Calu3 (cell line): Measurements from ENCODE around the gene GNA14. TPM values are rescaled to one million over a fixed set of nuclear protein-coding genes. Genes with fewer than 3 reads are reported as not detected.

Experiments
- BruUV-seq: library from RNA; stranded (reverse); fragments of 400-500 nt; replicated peaks from 2 replicates; lab custom pipeline; 2021; lab: Mats Ljungman, UMichigan
- CTCF ChIA-PET: fragments of 300-600 bp; sonication (Branson Sonifier 250); formaldehyde crosslinking; loops from one replicate; lab custom pipeline; 2022; ENCODE audit warnings: antibody characterized with exemption; lab: Charles Lee
- DNase-seq: peaks from one replicate; pipeline ENCODE4 v3.0.0; 2022
- H3K27ac Mint-ChIP-seq: one replicate; pipeline ENCODE4 v1.8.0; 2022; ENCODE audit warnings: mixed read lengths; ENCODE audit not compliant: unreplicated experiment
- H3K27me3 Mint-ChIP-seq: one replicate; pipeline ENCODE4 v1.8.0; 2022; ENCODE audit warnings: mixed read lengths; ENCODE audit not compliant: unreplicated experiment
- H3K36me3 Mint-ChIP-seq: one replicate; pipeline ENCODE4 v1.8.0; 2022; ENCODE audit warnings: mild to moderate bottlenecking, moderate library complexity, mixed read lengths; ENCODE audit not compliant: insufficient read depth, unreplicated experiment
- H3K4me1 Mint-ChIP-seq: one replicate; pipeline ENCODE4 v1.8.0; 2022; ENCODE audit warnings: mild to moderate bottlenecking, low read depth, mixed read lengths; ENCODE audit not compliant: unreplicated experiment
- H3K4me3 Mint-ChIP-seq: one replicate; pipeline ENCODE4 v1.8.0; 2022; ENCODE audit warnings: mild to moderate bottlenecking, low read depth, moderate library complexity, mixed read lengths; ENCODE audit not compliant: unreplicated experiment
- H3K9me3 Mint-ChIP-seq: one replicate; pipeline ENCODE4 v1.8.0; 2022; ENCODE audit warnings: low read depth, mixed read lengths; ENCODE audit not compliant: unreplicated experiment
- intact Hi-C: fragments of 100-400 bp; cut with micrococcal nuclease; formaldehyde crosslinking; loops from one replicate; pipeline ENCODE4 v1.10.0; 2022; ENCODE audit not compliant: unreplicated experiment
- total RNA-seq: library from RNA; stranded (reverse); gene quantifications from 2 replicates; pipeline ENCODE4 v1.2.3, GENCODE V29; 2022
- TF ChIP-seq, protein P1 (sequence below): fragments of 200-600 bp; IDR thresholded peaks from one replicate; pipeline ENCODE4 v1.8.0; 2022; ENCODE audit warnings: antibody characterized with exemption; ENCODE audit not compliant: unreplicated experiment

Gene GNA14
- total RNA-seq, 1 experiment from 2014 or later = not detected

DNA sequence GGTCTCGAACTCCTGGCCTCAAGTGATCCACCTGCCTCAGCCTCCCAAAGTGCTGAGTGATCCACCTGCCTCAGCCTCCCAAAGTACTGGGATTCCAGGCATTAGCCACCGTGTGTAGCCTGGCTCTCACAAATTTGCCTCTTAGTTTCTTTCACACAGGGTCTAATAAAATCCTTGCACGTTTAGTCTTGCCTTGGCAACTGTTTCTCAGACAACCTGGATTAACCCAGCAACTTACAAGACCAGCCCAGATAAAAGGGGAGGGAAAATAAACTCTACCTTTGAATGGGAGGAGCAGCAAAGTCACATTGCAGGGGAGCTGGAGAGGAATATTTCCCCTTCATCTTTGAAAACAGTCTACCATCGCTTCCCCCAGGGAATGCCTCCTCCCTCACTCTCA lies 29.3 kb upstream of the GNA14 start:
- no peaks in the 10 kb centered on the region for H3K4me1 Mint-ChIP-seq
- CTCF ChIA-PET = no interaction called here
- DNase-seq = no peak

DNA sequence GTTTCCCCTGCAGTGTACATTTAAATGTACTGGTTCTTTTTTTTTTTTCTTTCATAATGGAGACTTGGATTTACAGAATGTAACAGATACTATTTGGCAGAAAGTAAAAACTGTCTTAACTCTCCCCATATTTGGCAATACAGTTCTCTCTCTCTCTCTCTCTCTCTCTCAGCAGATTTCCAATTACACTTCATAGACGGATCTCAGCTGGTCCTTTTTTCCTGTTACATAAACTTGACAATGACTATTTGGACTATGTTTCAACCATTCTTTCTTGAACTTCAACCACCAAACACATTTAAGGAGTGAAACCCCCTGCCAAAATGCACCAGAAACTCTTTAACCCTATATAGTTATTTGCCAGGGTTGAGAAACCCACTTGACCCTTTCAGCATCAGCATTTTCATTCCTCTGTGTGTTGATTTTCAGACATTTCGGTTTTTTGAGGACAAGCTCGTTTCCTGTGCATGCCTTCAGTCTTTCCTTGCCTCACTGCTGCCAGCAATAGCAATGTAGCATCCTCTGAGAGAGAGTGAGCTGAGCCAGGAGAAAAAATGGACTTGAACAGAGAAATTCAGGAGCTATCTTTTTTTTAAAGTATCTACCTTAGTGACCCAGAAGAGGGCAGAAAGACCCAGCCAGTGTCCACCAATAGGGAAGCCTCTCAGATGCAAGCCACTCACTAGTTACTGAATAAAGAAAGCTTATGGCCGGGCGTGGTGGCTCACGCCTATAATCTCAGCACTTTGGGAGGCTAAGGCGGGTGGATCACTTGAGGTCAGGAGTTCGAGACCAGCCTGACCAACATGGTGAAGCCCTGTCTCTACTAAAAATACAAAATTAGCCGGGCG lies 26.0 kb upstream of the GNA14 start:
- no peaks in the 10 kb centered on the region for H3K9me3 Mint-ChIP-seq
- H3K36me3 Mint-ChIP-seq = no peaks in the 10 kb centered on the region
- no peak overlapping the region for H3K4me3 Mint-ChIP-seq
- no peaks in the 10 kb centered on the region for H3K27me3 Mint-ChIP-seq
- CTCF ChIA-PET = interaction anchor here (0.5 to 1.6 kb wide), 2 partner anchors 77 to 128 kb away, joined by 3 to 4 read pairs; no protein-coding TSS in a partner anchor
- H3K27ac Mint-ChIP-seq = no peak overlapping the region
- intact Hi-C loops = no loop called here
- peaks cover 8% of the 10 kb centered on the region for H3K4me1 Mint-ChIP-seq
- DNase-seq = no peak
- no TSS peak for BruUV-seq
- TF ChIP-seq, protein P1, sequence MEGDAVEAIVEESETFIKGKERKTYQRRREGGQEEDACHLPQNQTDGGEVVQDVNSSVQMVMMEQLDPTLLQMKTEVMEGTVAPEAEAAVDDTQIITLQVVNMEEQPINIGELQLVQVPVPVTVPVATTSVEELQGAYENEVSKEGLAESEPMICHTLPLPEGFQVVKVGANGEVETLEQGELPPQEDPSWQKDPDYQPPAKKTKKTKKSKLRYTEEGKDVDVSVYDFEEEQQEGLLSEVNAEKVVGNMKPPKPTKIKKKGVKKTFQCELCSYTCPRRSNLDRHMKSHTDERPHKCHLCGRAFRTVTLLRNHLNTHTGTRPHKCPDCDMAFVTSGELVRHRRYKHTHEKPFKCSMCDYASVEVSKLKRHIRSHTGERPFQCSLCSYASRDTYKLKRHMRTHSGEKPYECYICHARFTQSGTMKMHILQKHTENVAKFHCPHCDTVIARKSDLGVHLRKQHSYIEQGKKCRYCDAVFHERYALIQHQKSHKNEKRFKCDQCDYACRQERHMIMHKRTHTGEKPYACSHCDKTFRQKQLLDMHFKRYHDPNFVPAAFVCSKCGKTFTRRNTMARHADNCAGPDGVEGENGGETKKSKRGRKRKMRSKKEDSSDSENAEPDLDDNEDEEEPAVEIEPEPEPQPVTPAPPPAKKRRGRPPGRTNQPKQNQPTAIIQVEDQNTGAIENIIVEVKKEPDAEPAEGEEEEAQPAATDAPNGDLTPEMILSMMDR = no peak

More for the DNA sequence above, 29.3 kb upstream of the GNA14 start:
- Mint-ChIP-seq H3K27ac (no peak overlapping the region), H3K36me3 (no peaks in the 10 kb centered on the region), H3K27me3 (no peaks in the 10 kb centered on the region), H3K9me3 (no peaks in the 10 kb centered on the region), H3K4me3 (no peak overlapping the region)
- BruUV-seq = no TSS peak
- intact Hi-C loops = no loop called here
- TF ChIP-seq, protein P1 = no peak

DNA sequence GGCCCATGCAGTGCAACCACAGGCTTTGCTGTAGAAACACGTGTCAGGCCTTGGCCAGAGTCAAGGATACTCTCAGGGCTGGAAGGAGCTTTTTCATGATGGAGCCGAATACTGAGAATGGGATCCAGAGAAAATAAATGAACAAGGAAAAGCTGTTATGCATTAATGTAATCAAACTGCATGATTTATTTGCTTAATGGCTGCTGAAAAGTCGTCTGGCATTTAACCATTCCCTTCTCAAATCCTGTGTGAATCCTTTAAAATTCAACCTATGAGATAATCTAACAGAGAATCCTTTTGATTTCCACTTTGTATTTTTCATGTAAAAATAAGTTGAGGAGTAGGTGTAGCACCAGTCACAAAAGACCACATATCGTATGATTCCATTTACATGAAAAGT lies 24.1 kb upstream of the GNA14 start:
- Mint-ChIP-seq H3K4me1 (peaks cover 11% of the 10 kb centered on the region), H3K27ac (no peak overlapping the region), H3K4me3 (no peak overlapping the region), H3K9me3 (no peaks in the 10 kb centered on the region), H3K27me3 (no peaks in the 10 kb centered on the region), H3K36me3 (no peaks in the 10 kb centered on the region)
- intact Hi-C loops = no loop called here
- no peak for DNase-seq
- CTCF ChIA-PET = no interaction called here
- TF ChIP-seq, protein P1 = no peak
- BruUV-seq = no TSS peak

DNA sequence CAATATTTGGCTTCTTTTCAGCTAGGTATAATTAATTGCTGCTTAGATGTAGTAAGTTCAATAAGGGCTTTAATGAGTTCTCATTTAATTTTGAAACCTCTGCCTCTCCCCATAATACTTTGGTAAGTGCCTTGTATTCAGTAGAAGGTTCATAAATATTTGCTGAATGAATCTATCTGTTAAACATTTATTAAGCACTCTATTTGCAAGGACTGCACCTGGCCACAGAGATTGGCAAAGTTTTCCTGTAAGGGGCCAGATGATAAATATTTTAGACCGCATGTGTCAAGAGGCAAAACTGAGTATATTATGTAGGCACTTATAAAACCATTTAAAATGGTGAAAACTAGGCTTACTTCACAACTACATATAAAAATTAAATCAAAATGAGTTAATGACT lies 19.0 kb upstream of the GNA14 start:
- Mint-ChIP-seq H3K27me3 (no peaks in the 10 kb centered on the region), H3K27ac (no peak overlapping the region), H3K4me1 (peaks cover 35% of the 10 kb centered on the region), H3K4me3 (no peak overlapping the region), H3K9me3 (no peaks in the 10 kb centered on the region), H3K36me3 (peaks cover 7% of the 10 kb centered on the region)
- BruUV-seq = no TSS peak
- TF ChIP-seq, protein P1 = no peak
- intact Hi-C loops = loop anchor here (10.0 kb wide), 1 partner anchor 448 kb away; no protein-coding TSS in a partner anchor
- CTCF ChIA-PET = no interaction called here
- DNase-seq = no peak
